A673 (cell line): ENCODE results near the gene RBP3. TPM values are rescaled to one million over a fixed set of nuclear protein-coding genes. Genes with fewer than 3 reads are reported as not detected.

ENCODE experiments used
- Bru-seq: library from RNA; stranded (reverse); fragments of 400-500 nt; gene quantifications from one replicate; lab custom pipeline; 2021; lab: Mats Ljungman, UMichigan
- BruChase-seq, 2 experiments: library from RNA; stranded (reverse); fragments of 400-500 nt; gene quantifications; one replicate each; lab custom pipeline; 2021; lab: Mats Ljungman, UMichigan
- BruUV-seq: library from RNA; stranded (reverse); fragments of 400-500 nt; replicated peaks from 2 replicates; lab custom pipeline; 2021; lab: Mats Ljungman, UMichigan
- CTCF ChIA-PET: fragments of 300-600 bp; sonication (Branson Sonifier 250); formaldehyde crosslinking; loops from one replicate; lab custom pipeline; 2022; ENCODE audit warnings: antibody characterized with exemption; lab: Charles Lee
- POLR2A ChIA-PET: fragments of 300-600 bp; sonication (Branson Sonifier 250); formaldehyde crosslinking; loops from one replicate; lab custom pipeline; 2022; ENCODE audit warnings: antibody characterized with exemption; ENCODE audit not compliant: low non-redundant PET; lab: Charles Lee
- DNase-seq: peaks from one replicate; pipeline ENCODE4 v3.0.0-alpha.2; 2015; ENCODE audit warnings: low spot score
- H3K27ac ChIP-seq: fragments of 200-600 bp; sonication (generic); 2 replicates; pipeline ENCODE4 v1.5.1; 2016; ENCODE audit warnings: mixed run types, low read depth, mild to moderate bottlenecking, mixed read lengths, antibody characterized with exemption, low read length; ENCODE audit not compliant: poor library complexity, severe bottlenecking
- H3K27me3 ChIP-seq: fragments of 200-600 bp; sonication (generic); replicated peaks from 2 replicates; pipeline ENCODE4 v1.6.1; 2017; ENCODE audit warnings: mixed run types, low read depth, mild to moderate bottlenecking, mixed read lengths, antibody characterized with exemption, low read length; ENCODE audit not compliant: insufficient read depth, poor library complexity
- H3K36me3 ChIP-seq: fragments of 200-600 bp; sonication (generic); 2 replicates; pipeline ENCODE4 v1.6.1; 2016; ENCODE audit warnings: mixed run types, mild to moderate bottlenecking, mixed read lengths, antibody characterized with exemption, low read length; ENCODE audit not compliant: insufficient read depth, poor library complexity, severe bottlenecking
- H3K4me1 ChIP-seq: fragments of 200-600 bp; sonication (generic); 2 replicates; pipeline ENCODE4 v1.6.1; 2017; ENCODE audit warnings: mixed run types, mild to moderate bottlenecking, mixed read lengths, antibody characterized with exemption, low read length; ENCODE audit not compliant: insufficient read depth, poor library complexity, severe bottlenecking
- H3K4me3 ChIP-seq: fragments of 200-600 bp; sonication (generic); 2 replicates; pipeline ENCODE4 v1.5.1; 2016; ENCODE audit warnings: low read depth, mixed run types, mild to moderate bottlenecking, mixed read lengths, low read length; ENCODE audit not compliant: poor library complexity, severe bottlenecking
- H3K9me3 ChIP-seq: fragments of 200-600 bp; sonication (generic); 2 replicates; pipeline ENCODE4 v1.6.1; 2016; ENCODE audit warnings: mixed run types, low read depth, mild to moderate bottlenecking, mixed read lengths, antibody characterized with exemption, low read length; ENCODE audit not compliant: poor library complexity, severe bottlenecking
- EZH2 ChIP-seq: fragments of 200-600 bp; sonication (generic); IDR thresholded peaks from 2 replicates; pipeline ENCODE4 v1.6.1; 2017; ENCODE audit warnings: borderline replicate concordance, low read depth, mild to moderate bottlenecking, mixed read lengths, antibody characterized with exemption, low read length; ENCODE audit not compliant: poor library complexity, severe bottlenecking
- intact Hi-C: fragments of 100-400 bp; cut with micrococcal nuclease; formaldehyde crosslinking; loops from one replicate; pipeline ENCODE4 v1.10.0; 2022; ENCODE audit not compliant: unreplicated experiment
- long read RNA-seq: library from polyadenylated mRNA; stranded (forward); transcript quantifications from one replicate; pipeline ENCODE4 v2.0.0, GENCODE V29; 2022
- total RNA-seq: library from RNA; stranded (reverse); gene quantifications from 2 replicates; pipeline ENCODE4 v1.2.3, GENCODE V29; 2021
- TF ChIP-seq, protein P1 (sequence below): fragments of 300-800, 200-600 bp; sonication (generic); conservative IDR thresholded peaks from 2 replicates; pipeline ENCODE4 v1.5.1; 2017; ENCODE audit warnings: low read depth, mild to moderate bottlenecking, antibody characterized with exemption, low read length, moderate library complexity, mixed read lengths

The RBP3 gene
- total RNA-seq = not detected in 2 replicates
- Bru-seq, nascent RNA = not detected
- BruChase-seq, experiment 1, labeled RNA remaining after a 2-hour chase = not detected
- BruChase-seq, experiment 2, labeled RNA remaining after a 6-hour chase = not detected
- long read RNA-seq = 0 reads

- Histone ChIP-seq H3K36me3 (no peaks in the 10 kb centered on the region), H3K27me3 (no peaks in the 10 kb centered on the region), H3K4me3 (no peak within 1 kb of the TSS), H3K4me1 (no peaks in the 10 kb centered on the region), H3K27ac (no peak within 1 kb of the TSS), H3K9me3 (no peaks in the 10 kb centered on the region)
- ChIA-PET POLR2A (no interaction called here), CTCF (no interaction called here)
- no peak for DNase-seq
- TF ChIP-seq EZH2 = no peak
- TF ChIP-seq, protein P1, sequence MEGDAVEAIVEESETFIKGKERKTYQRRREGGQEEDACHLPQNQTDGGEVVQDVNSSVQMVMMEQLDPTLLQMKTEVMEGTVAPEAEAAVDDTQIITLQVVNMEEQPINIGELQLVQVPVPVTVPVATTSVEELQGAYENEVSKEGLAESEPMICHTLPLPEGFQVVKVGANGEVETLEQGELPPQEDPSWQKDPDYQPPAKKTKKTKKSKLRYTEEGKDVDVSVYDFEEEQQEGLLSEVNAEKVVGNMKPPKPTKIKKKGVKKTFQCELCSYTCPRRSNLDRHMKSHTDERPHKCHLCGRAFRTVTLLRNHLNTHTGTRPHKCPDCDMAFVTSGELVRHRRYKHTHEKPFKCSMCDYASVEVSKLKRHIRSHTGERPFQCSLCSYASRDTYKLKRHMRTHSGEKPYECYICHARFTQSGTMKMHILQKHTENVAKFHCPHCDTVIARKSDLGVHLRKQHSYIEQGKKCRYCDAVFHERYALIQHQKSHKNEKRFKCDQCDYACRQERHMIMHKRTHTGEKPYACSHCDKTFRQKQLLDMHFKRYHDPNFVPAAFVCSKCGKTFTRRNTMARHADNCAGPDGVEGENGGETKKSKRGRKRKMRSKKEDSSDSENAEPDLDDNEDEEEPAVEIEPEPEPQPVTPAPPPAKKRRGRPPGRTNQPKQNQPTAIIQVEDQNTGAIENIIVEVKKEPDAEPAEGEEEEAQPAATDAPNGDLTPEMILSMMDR = no peak
- intact Hi-C loops = no loop called here
- no TSS peak for BruUV-seq
Observed at GRCh38 chr10:47348138-47348651, at the start of gene RBP3. Gene RBP3, plus strand, starts transcription at chr10:47348363. Its CDS starts 122 bp downstream, at chr10:47348485.

GRCh38 chr10:47298715-47299114 is 49.4 kb upstream of the RBP3 start:
- H3K9me3 ChIP-seq = no peaks in the 10 kb centered on the region
- peaks cover 76% of the 10 kb centered on the region for H3K27me3 ChIP-seq
- no TSS peak for BruUV-seq
- no peak overlapping the region for H3K4me3 ChIP-seq
- intact Hi-C loops = no loop called here
- no peak overlapping the region for H3K27ac ChIP-seq
- no peaks in the 10 kb centered on the region for H3K4me1 ChIP-seq
- DNase-seq = no peak
- POLR2A ChIA-PET = no interaction called here
- CTCF ChIA-PET = interaction anchor here (1.7 kb wide), 1 partner anchor 13 kb away, joined by 3 read pairs; no protein-coding TSS in a partner anchor
- no peaks in the 10 kb centered on the region for H3K36me3 ChIP-seq
- TF ChIP-seq, protein P1 = no peak
- no peak for TF ChIP-seq EZH2

GRCh38 chr10:47299611-47300428 is 48.3 kb upstream of the RBP3 start, which contains the start of gene GDF10:
Gene GDF10, plus strand, starts transcription at chr10:47300197. Its CDS starts 455 bp downstream, at chr10:47300652.
- H3K36me3 ChIP-seq = no peaks in the 10 kb centered on the region
- H3K4me1 ChIP-seq = no peaks in the 10 kb centered on the region
- intact Hi-C loops = no loop called here
- ChIA-PET POLR2A (no interaction called here), CTCF (no interaction called here)
- DNase-seq = no peak
- peak within 1 kb of the TSS; percentile 31 for H3K4me3 ChIP-seq
- no peaks in the 10 kb centered on the region for H3K9me3 ChIP-seq
- no peak for TF ChIP-seq EZH2
- TF ChIP-seq, protein P1 = no peak
- peaks cover 76% of the 10 kb centered on the region for H3K27me3 ChIP-seq
- no peak within 1 kb of the TSS for H3K27ac ChIP-seq
- no TSS peak for BruUV-seq
